Esophagus squamous epithelium (tissue), 5 donors: ENCODE results near the gene UBE3C. TPM values are rescaled to one million over a fixed set of nuclear protein-coding genes. Genes with fewer than 3 reads are reported as not detected.

Experiments
- DNase-seq: peaks from one replicate; lab custom pipeline; 2025; lab: John Stamatoyannopoulos, UW
- H3K27ac ChIP-seq, 4 donors: fragments of 200-600 bp; sonication (generic); one replicate each; pipeline ENCODE4 v1.5.1; 2016 to 2019; ENCODE audit warnings: mild to moderate bottlenecking in 1 of 4
- H3K27me3 ChIP-seq, 4 donors: fragments of 200-600 bp; sonication (generic); 1 replicate in 3 of 4; 2 replicates in 1 of 4; pipeline versions ENCODE4 v1.5.1 to v1.6.0; 2017 to 2021; ENCODE audit warnings: antibody characterized with exemption in 1 of 4
- H3K36me3 ChIP-seq, 3 donors: fragments of 200-600 bp; sonication (generic); one replicate each; pipeline ENCODE4 v1.5.1; 2016 to 2019
- H3K4me1 ChIP-seq, 3 donors: fragments of 200-600 bp; sonication (generic); one replicate each; pipeline ENCODE4 v1.5.1; 2017 to 2019
- H3K4me3 ChIP-seq, 4 donors: fragments of 200-600 bp; sonication (generic); 1 replicate in 3 of 4; 2 replicates in 1 of 4; pipeline ENCODE4 v1.5.1; 2016 to 2019; ENCODE audit warnings: mild to moderate bottlenecking in 2 of 4, moderate library complexity in 1 of 4
- H3K9me3 ChIP-seq, 3 donors: fragments of 200-600 bp; sonication (generic); one replicate each; pipeline ENCODE4 v1.5.1; 2016 to 2019
- CTCF ChIP-seq, 6 experiments: fragments of 450-650 bp in 4 of 6; fragments of 200-600 bp in 2 of 6; sonication (generic) in 2 of 6; IDR thresholded peaks; one replicate each; pipeline ENCODE4 v1.5.1; 2016 to 2019; ENCODE audit warnings: antibody characterized with exemption in 6 of 6, mild to moderate bottlenecking in 4 of 6, moderate library complexity in 4 of 6
- POLR2A ChIP-seq, 4 donors: fragments of 450-650 bp; IDR thresholded peaks; one replicate each; pipeline ENCODE4 v1.6.1; 2017; ENCODE audit warnings: antibody characterized with exemption in 4 of 4, mild to moderate bottlenecking in 4 of 4, moderate library complexity in 3 of 4
- WGBS, 2 donors: methylation state at CpG; one replicate each; pipeline ENCODE4 v1.1.5; 2018; 5-methylcytosine and 5-hydroxymethylcytosine counted together
- intact Hi-C: fragments of 100-400 bp; cut with DNase I; formaldehyde crosslinking; loops from one replicate; pipeline ENCODE4 v1.15.0; 2022
- total RNA-seq, 4 donors: library from RNA; depleted of rRNA; stranded (reverse); fragments of >200 nt; gene quantifications; one replicate each; pipeline ENCODE4 v1.1.0, GENCODE V29; 2016
- donor health status: DM: yes; HTN: yes; CAD: no.

Gene UBE3C
- total RNA-seq, 4 donors from 2014 or later, result 52.2 to 101 (median 68.3) TPM

DNA sequence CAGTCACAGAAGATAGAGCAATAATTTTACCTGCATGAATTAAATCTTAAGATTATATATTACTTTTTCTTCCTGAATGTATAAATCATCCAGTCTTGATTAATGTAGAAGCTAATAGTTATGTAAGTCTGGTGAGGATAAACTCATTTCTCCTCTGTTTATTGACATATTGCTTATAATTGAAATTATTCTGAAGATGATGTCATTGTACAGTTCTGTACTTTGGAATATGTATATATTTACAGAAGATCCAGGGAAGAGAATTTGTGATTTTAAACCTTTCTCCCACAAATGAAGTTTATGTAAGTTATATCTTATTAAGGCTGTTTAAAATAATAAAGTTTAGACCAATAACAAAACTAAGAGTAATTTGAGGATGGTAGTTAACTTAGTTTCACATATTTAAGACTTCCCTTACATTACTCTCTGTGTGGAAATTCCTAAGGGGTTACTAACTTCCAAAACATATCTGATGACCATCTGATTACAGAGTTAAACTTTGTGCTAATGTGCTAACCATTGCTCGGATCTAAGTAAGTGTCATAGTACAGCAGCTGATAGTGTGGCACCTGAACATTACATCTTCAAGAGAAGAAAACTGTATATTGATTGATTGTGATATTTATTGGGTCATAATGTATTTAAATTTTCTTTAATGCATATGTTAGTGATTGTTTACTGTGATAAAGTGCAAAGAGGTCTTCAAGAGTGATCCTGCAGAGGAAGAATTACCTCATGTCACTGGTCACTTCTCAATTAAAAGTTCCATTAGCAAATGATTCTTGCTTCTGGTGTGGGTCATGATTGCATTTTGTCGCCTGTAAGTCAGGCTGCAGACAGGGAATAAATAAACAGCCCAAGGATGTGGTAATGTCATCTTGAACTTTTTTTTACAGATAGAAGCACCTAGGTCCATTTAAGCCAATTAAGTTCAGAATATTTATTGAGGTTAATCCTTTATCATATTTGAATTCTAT is 96.9 kb downstream of the UBE3C start:
- no peak for DNase-seq
- Histone ChIP-seq H3K27ac (no peak overlapping the region), H3K4me1 (no peaks in the 10 kb centered on the region), H3K27me3 (no peaks in the 10 kb centered on the region), H3K4me3 (no peak overlapping the region), H3K36me3 (peaks cover 4 to 96% (median 11%) of the 10 kb centered on the region in 3 donors), H3K9me3 (no peaks in the 10 kb centered on the region)
- no peak for TF ChIP-seq POLR2A (IDR thresholded peaks at IDR 0.05)
- no peak for TF ChIP-seq CTCF (IDR thresholded peaks at IDR 0.05)
- intact Hi-C loops, result no loop called here
- WGBS, 2 donors, result 90 to 93% methylated on average over 2 of the region's 2 CpGs

- Histone ChIP-seq H3K27me3 (no peaks in the 10 kb centered on the region), H3K36me3 (peaks cover 0 to 91% (median 5%) of the 10 kb centered on the region in 3 donors), H3K4me1 (no peaks in the 10 kb centered on the region), H3K4me3 (no peak overlapping the region), H3K9me3 (no peaks in the 10 kb centered on the region), H3K27ac (no peak overlapping the region)
- 96 to 97% methylated on average over 8 of the region's 8 CpGs for WGBS, 2 donors
- no peak for TF ChIP-seq POLR2A (IDR thresholded peaks at IDR 0.05)
- no peak for TF ChIP-seq CTCF (IDR thresholded peaks at IDR 0.05)
- intact Hi-C loops, result no loop called here
- DNase-seq, result no peak
These were observed 99.4 kb downstream of the UBE3C start for GRCh38 chr7:157238087-157238486.

GRCh38 chr7:157239571-157240270 is 101.0 kb downstream of the UBE3C start:
- Histone ChIP-seq H3K27ac (no peak overlapping the region), H3K27me3 (no peaks in the 10 kb centered on the region), H3K4me3 (no peak overlapping the region), H3K4me1 (no peaks in the 10 kb centered on the region), H3K9me3 (no peaks in the 10 kb centered on the region), H3K36me3 (peaks cover 0 to 78% (median 5%) of the 10 kb centered on the region in 3 donors)
- TF ChIP-seq POLR2A (IDR thresholded peaks at IDR 0.05) (no peak), CTCF (IDR thresholded peaks at IDR 0.05) (no peak)
- no peak for DNase-seq
- 86 to 91% methylated on average over 8 to 9 of the region's 10 CpGs for WGBS, 2 donors
- intact Hi-C loops, result no loop called here

- TF ChIP-seq CTCF (IDR thresholded peaks at IDR 0.05) (no peak), POLR2A (IDR thresholded peaks at IDR 0.05) (no peak)
- intact Hi-C loops, result no loop called here
These were observed 102.9 kb downstream of the UBE3C start for GRCh38 chr7:157241631-157242030.

More at GRCh38 chr7:157241631-157242030, 102.9 kb downstream of the UBE3C start:
- Histone ChIP-seq H3K9me3 (no peaks in the 10 kb centered on the region), H3K36me3 (peaks cover 0 to 68% (median 5%) of the 10 kb centered on the region in 3 donors), H3K4me3 (no peak overlapping the region), H3K27me3 (no peaks in the 10 kb centered on the region), H3K4me1 (no peaks in the 10 kb centered on the region), H3K27ac (no peak overlapping the region)
- WGBS, 2 donors, result 84 to 88% methylated on average over 5 of the region's 5 CpGs
- DNase-seq, result no peak
